HEK293 (cell line): ENCODE data around the gene SH3BP5.

Experiments used
- CTCF ChIP-seq: fragments of 450-650 bp; formaldehyde crosslinking; IDR thresholded peaks from 2 replicates; pipeline ENCODE4 v1.5.1; 2016; ENCODE audit warnings: missing biosample characterization, missing genetic modification characterization
- PRDM10 ChIP-seq: fragments of 450-650 bp; formaldehyde crosslinking; IDR thresholded peaks from 2 replicates; pipeline ENCODE4 v1.5.1; 2016; ENCODE audit warnings: missing biosample characterization, missing genetic modification characterization
- REST ChIP-seq: fragments of 450-650 bp; formaldehyde crosslinking; IDR thresholded peaks from 2 replicates; pipeline ENCODE4 v1.5.1; 2016; ENCODE audit warnings: missing biosample characterization, missing genetic modification characterization
- TCF7L2 ChIP-seq: IDR thresholded peaks from 2 replicates; pipeline ENCODE4 v1.6.1; 2011; ENCODE audit warnings: low read depth, mild to moderate bottlenecking, inconsistent platforms, low read length, moderate library complexity, borderline replicate concordance
- YY1 ChIP-seq: fragments of 450-650 bp; formaldehyde crosslinking; IDR thresholded peaks from 2 replicates; pipeline ENCODE4 v1.5.1; 2018; ENCODE audit warnings: missing biosample characterization, missing genetic modification characterization
- ZNF121 ChIP-seq: fragments of 450-650 bp; formaldehyde crosslinking; IDR thresholded peaks from 2 replicates; pipeline ENCODE4 v1.5.1; 2016; ENCODE audit warnings: missing biosample characterization, missing genetic modification characterization
- ZNF175 ChIP-seq: fragments of 450-650 bp; formaldehyde crosslinking; IDR thresholded peaks from 2 replicates; pipeline ENCODE4 v1.5.1; 2016; ENCODE audit warnings: missing biosample characterization, missing genetic modification characterization
- ZNF274 ChIP-seq, 2 experiments: fragments of 200-500 bp in 1 of 2; fragments of 450-650 bp in 1 of 2; sonication (Bioruptor generic) in 1 of 2; formaldehyde crosslinking in 1 of 2; IDR thresholded peaks; 2 replicates each; pipeline versions ENCODE4 v1.5.1 to v1.6.1; 2014 to 2016; ENCODE audit warnings: borderline replicate concordance in 1 of 2, inconsistent platforms in 1 of 2, low read length in 1 of 2, missing biosample characterization in 1 of 2, missing genetic modification characterization in 1 of 2
- ZNF561 ChIP-seq: fragments of 450-650 bp; IDR thresholded peaks from 2 replicates; pipeline ENCODE4 v1.5.1; 2018; ENCODE audit warnings: missing biosample characterization, missing genetic modification characterization, borderline replicate concordance

- TF ChIP-seq PRDM10 (tag by site-specific recombination) (no peak), REST (no peak), CTCF (tag by site-specific recombination) (no peak), ZNF121 (tag by site-specific recombination) (no peak), ZNF175 (tag by site-specific recombination) (no peak), ZNF561 (no peak), TCF7L2 (no peak), YY1 (tag by site-specific recombination) (no peak), ZNF274 (IDR thresholded peaks at IDR 0.05; ENCODE audit: low read length) (no peak), ZNF274 (tag by site-specific recombination; IDR thresholded peaks at IDR 0.05; ENCODE audit: borderline replicate concordance) (no peak)
Observed at GRCh38 chr3:15243822-15244482, 88.4 kb downstream of the SH3BP5 start.
